Epithelial cell of esophagus (primary cell): ENCODE measurements around the gene DNASE1L3.
A peak's percentile ranks its signal among the peaks of the same experiment; 100 is the strongest.

Source experiments
- DNase-seq: peaks from one replicate; pipeline ENCODE4 v3.0.0; 2010; ENCODE audit warnings: low read depth
- H3K4me3 ChIP-seq: 2 replicates; pipeline ENCODE4 v1.5.1; 2011; ENCODE audit warnings: mild to moderate bottlenecking, low read length, control low read depth
- CTCF ChIP-seq: IDR thresholded peaks from 2 replicates; pipeline ENCODE4 v1.5.1; 2011; ENCODE audit warnings: low read depth, mild to moderate bottlenecking, low read length, control low read depth, inconsistent platforms; ENCODE audit not compliant: insufficient read depth; ENCODE audit errors: missing control alignments

DNASE1L3 gene

DNA sequence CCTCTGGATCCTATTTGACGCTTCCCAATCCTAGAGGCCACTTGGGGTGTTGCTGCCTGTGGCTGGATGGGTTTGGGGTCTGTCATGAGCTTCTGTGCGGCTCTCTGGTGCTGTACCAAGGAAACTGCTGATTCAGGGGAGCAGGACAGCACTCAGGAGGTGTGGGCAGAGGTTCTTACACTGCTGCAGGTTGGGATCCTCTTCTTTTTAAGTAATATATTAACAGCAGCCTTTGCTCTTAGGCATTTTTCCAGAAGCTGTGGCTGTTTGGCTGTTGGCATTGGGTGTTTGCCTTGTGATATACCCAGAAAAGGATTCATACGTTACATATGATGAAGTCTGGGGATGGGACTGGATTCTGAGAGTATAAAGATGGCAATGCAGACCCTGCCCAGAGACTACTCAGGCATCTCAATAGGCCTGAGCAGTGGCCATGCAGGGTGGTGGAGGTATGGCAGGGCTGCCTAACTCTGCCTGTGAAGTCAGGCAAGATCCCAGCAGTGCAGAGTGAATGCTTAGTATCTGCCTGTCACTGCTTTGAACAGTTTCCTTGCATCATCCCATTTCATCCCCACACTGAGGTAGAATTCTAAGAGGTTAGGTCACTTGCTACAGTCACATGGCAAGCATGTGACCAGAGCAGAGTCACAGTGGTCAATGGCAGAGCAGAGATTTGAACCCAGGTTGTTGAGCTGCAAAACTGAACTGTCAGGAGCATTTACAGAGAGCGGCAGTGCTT lies 30.7 kb upstream of the DNASE1L3 start:
- no peak for TF ChIP-seq CTCF

DNA sequence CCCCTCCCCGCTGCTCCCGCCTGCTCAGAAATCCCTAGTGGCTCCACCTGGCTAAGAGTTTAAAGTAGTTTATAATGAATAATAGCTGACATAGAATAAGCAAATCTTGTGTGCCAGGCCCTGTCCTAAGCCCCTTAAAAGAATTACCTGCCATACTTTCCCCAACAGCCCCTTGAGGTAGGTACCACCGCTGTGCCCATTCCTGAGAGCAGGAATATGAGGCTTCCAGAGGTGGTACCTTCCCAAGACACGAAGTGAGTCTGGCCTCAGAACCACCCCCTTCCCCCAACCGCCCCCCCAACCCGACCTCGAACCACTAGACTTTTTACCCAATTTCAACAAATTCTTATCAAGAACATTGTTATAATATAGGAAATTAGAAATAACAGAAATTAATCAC lies 28.1 kb upstream of the DNASE1L3 start:
- TF ChIP-seq CTCF, result no peak
- peak overlapping the region; percentile 81 for H3K4me3 ChIP-seq
- DNase-seq, result no peak

More for the DNA sequence above, 30.7 kb upstream of the DNASE1L3 start:
- DNase-seq, result no peak
- H3K4me3 ChIP-seq, result no peak overlapping the region

DNA sequence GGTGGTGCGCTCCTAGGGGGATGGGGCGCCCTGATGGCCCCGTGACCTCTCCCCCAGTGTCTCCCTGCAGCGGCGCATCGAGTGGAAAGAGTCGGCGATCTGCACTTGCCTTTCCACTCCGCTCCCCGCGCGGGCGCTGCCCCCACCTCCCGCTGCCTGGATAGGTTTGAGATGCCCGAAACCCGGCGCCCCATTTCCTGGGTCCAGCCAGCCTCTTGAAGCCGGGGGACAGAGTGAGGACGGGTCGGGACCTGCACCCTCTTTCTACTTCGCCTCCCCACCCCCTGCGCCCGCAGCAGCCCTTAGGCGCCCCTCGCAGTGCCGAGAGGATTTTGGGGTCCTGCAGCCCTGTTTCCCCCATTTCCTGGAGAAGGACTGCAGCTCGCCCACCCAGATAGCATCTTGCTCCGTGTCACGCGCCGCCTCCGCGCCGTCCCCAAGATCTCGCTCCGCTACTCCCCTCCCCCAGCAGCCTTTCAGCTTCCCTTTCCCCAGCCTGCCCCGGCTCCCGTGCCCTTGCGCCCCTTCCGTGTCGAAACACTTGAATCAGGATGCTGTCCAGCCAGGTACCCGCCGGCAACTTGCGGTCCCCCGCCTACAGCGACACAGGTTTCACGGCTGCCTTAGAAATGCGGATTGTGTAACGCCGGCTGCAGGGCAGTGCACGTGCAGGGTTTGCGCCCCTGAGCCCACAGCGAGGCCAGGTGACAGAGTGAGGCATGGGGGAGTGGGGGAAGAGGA lies 27.3 kb upstream of the DNASE1L3 start:
- peak overlapping the region; percentile 81 for H3K4me3 ChIP-seq
- TF ChIP-seq CTCF, result no peak
- no peak for DNase-seq

DNA sequence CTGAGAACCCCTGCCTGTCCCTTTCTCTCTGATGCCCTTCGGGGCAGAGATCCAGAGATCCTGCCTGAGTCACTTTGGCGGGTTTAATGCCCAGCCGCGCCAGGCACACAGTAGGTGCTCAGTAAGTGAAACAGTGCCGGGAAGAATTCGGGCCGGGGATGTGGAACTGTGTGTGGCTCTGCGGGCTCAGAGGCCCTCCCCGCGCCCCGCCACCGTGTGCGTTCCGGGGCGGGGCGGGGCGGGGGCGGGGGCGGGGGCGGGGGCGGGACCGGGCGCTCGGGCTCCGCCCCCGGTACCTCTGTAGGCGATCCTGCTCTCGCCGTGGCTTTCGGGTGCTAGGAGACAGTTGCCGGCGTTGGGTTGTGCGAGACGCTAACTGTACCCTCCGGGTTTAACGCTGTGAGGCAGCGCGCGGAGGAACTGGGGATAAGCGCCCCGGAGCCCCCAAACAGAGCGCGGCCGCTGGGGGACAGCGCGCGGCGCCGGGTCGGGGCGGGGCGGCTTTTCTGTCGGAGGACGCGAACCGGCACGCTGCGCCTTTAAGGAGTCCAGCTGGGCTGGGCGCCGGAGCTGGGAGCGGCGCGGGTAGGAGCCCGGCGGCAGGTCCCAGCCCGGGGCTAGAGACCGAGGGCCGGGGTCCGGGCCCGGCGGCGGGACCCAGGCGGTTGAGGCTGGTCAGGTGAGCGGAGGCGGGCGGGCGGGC lies 26.6 kb upstream of the DNASE1L3 start, which contains the start of gene ABHD6:
Gene ABHD6 (plus strand): TSS at position 555 of the 703 bp plus-strand sequence. CDS start 18,795 bp downstream, outside the sequence.
- no peak for TF ChIP-seq CTCF
- DNase-seq, result peak; percentile 73
- peak within 1 kb of the TSS; percentile 81 for H3K4me3 ChIP-seq

- H3K4me3 ChIP-seq, result peak overlapping the region; percentile 81
- DNase-seq, result no peak
- no peak for TF ChIP-seq CTCF
These were observed 25.9 kb upstream of the DNASE1L3 start for GRCh38 chr3:58236527-58237237.

DNA sequence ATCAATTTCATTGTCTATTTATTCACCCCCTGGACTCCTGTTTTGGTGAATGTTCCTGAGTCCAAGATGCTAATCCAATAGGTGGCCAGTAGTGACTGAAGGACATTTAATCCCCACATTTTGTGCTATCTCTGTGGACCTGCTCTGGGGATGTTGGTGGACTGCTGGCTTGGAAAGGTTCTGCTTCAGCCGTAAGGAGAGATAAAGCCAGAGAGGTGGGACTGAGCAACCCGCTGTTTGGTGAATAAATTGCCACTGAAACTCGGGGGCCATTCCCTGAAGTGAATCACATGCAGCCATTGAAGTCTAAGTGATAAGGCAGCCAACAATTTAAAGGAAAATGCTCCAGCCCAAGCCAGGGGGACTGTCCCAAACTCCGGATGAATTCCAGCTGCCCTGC lies 25.2 kb upstream of the DNASE1L3 start:
- DNase-seq, result no peak
- no peak overlapping the region for H3K4me3 ChIP-seq
- TF ChIP-seq CTCF, result no peak
